ENCODE results near the gene ERGIC2. TPM values are rescaled to one million over a fixed set of nuclear protein-coding genes. Genes with fewer than 3 reads are reported as not detected.

ERGIC2 gene
- total and polyA plus RNA-seq, 2 of the 13 experiments (the other 11 are each of a cell fraction or from before 2014, with no cell fraction given) = 32.6 to 73.5 TPM

DNA sequence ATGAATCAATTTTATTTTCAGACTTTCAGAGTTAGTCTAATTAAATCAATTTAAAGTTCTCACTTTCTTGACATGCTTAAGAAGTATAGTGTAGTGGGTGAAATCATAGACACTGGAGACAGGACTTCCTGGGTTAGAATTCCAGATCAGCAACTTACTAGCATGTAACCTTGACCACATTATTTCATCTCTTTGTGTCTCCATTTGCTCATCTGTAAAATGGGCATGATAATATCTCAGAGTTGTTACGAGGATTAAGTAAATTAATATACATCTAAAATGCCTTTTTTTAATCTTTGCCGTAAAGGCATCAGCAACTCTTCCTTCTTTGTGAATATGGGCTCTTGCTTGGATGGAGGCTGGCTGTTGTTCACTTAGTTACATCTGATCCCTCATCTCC is 1.3 kb upstream of the ERGIC2 start:
- POLR2A ChIA-PET = no interaction called here
- intact Hi-C loops (cut with micrococcal nuclease; ENCODE audit: unreplicated experiment) = no loop called here
- peak overlapping the region; percentile 75 for H3K4me2 ChIP-seq (ENCODE audit: low read depth, low read length)
- H3K27ac ChIP-seq (ENCODE audit: extremely low read length, insufficient read depth, low read length) = no peak overlapping the region
- FAIRE-seq (no peak), DNase-seq (ENCODE audit: low spot score) (no peak), ATAC-seq (no peak)
- H4K20me1 ChIP-seq (ENCODE audit: insufficient read depth, low read length) = no peaks in the 10 kb centered on the region
- TF ChIP-seq ZMYM3 (CRISPR knock-in tag; IDR thresholded peaks at IDR 0.05) (peak; percentile 27; the same call in 1 of the 2 replicates), RCOR2 (CRISPR knock-in tag; IDR thresholded peaks at IDR 0.05) (0 out of 2 replicates have a peak, but pooled peaks have one; percentile 66), KDM3A (CRISPR knock-in tag; IDR thresholded peaks at IDR 0.05; ENCODE audit: low read depth) (no peak), ONECUT2 (CRISPR knock-in tag; IDR thresholded peaks at IDR 0.05) (no peak), KDM1A (CRISPR knock-in tag; IDR thresholded peaks at IDR 0.05) (0 out of 2 replicates have a peak, but pooled peaks have one; percentile 58), MIER2 (CRISPR knock-in tag; IDR thresholded peaks at IDR 0.05) (no peak), ZFY (CRISPR knock-in tag; IDR thresholded peaks at IDR 0.05) (no peak), MED8 (CRISPR knock-in tag; IDR thresholded peaks at IDR 0.05; ENCODE audit: insufficient replicate concordance) (no peak), ZNF567 (CRISPR knock-in tag; IDR thresholded peaks at IDR 0.05; ENCODE audit: borderline replicate concordance) (no peak), ZNF629 (CRISPR knock-in tag; conservative IDR thresholded peaks at IDR 0.05) (peak; percentile 93), ZBTB42 (CRISPR knock-in tag; IDR thresholded peaks at IDR 0.05) (no peak), ZNF280D (CRISPR knock-in tag; IDR thresholded peaks at IDR 0.05) (no peak), MBD4 (IDR thresholded peaks at IDR 0.05; ENCODE audit: borderline replicate concordance, low read length) (no peak), NONO (IDR thresholded peaks at IDR 0.05) (no peak), NONO (CRISPR knock-in tag; conservative IDR thresholded peaks at IDR 0.05) (no peak)
- TF ChIP-seq, protein P1, sequence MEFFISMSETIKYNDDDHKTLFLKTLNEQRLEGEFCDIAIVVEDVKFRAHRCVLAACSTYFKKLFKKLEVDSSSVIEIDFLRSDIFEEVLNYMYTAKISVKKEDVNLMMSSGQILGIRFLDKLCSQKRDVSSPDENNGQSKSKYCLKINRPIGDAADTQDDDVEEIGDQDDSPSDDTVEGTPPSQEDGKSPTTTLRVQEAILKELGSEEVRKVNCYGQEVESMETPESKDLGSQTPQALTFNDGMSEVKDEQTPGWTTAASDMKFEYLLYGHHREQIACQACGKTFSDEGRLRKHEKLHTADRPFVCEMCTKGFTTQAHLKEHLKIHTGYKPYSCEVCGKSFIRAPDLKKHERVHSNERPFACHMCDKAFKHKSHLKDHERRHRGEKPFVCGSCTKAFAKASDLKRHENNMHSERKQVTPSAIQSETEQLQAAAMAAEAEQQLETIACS (CRISPR knock-in tag; IDR thresholded peaks at IDR 0.05) = no peak
- TF ChIP-seq, protein P2, sequence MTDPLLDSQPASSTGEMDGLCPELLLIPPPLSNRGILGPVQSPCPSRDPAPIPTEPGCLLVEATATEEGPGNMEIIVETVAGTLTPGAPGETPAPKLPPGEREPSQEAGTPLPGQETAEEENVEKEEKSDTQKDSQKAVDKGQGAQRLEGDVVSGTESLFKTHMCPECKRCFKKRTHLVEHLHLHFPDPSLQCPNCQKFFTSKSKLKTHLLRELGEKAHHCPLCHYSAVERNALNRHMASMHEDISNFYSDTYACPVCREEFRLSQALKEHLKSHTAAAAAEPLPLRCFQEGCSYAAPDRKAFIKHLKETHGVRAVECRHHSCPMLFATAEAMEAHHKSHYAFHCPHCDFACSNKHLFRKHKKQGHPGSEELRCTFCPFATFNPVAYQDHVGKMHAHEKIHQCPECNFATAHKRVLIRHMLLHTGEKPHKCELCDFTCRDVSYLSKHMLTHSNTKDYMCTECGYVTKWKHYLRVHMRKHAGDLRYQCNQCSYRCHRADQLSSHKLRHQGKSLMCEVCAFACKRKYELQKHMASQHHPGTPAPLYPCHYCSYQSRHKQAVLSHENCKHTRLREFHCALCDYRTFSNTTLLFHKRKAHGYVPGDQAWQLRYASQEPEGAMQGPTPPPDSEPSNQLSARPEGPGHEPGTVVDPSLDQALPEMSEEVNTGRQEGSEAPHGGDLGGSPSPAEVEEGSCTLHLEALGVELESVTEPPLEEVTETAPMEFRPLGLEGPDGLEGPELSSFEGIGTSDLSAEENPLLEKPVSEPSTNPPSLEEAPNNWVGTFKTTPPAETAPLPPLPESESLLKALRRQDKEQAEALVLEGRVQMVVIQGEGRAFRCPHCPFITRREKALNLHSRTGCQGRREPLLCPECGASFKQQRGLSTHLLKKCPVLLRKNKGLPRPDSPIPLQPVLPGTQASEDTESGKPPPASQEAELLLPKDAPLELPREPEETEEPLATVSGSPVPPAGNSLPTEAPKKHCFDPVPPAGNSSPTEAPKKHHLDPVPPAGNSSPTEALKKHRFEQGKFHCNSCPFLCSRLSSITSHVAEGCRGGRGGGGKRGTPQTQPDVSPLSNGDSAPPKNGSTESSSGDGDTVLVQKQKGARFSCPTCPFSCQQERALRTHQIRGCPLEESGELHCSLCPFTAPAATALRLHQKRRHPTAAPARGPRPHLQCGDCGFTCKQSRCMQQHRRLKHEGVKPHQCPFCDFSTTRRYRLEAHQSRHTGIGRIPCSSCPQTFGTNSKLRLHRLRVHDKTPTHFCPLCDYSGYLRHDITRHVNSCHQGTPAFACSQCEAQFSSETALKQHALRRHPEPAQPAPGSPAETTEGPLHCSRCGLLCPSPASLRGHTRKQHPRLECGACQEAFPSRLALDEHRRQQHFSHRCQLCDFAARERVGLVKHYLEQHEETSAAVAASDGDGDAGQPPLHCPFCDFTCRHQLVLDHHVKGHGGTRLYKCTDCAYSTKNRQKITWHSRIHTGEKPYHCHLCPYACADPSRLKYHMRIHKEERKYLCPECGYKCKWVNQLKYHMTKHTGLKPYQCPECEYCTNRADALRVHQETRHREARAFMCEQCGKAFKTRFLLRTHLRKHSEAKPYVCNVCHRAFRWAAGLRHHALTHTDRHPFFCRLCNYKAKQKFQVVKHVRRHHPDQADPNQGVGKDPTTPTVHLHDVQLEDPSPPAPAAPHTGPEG (CRISPR knock-in tag; IDR thresholded peaks at IDR 0.05) = no peak
- no peak overlapping the region for H2AFZ ChIP-seq (ENCODE audit: low read length)
- no peaks in the 10 kb centered on the region; a peak in 2 of 5 replicates for H3K27me3 ChIP-seq (ENCODE audit: control insufficient read depth in 1 of 2, insufficient read depth in 2 of 2, low read length in 2 of 2)
- in situ Hi-C loops (cut with HindIII; ENCODE audit: extremely low pct_ligation_motif_present, low pct_unique_long_range_greater_than_20kb) = no loop called here
- H3K36me3 ChIP-seq (replicated peaks in 1 of 2; ENCODE audit: control insufficient read depth in 1 of 2, insufficient read depth in 2 of 2, low read length in 2 of 2) = 0 out of 5 replicates have a peak, but pooled peaks cover 0 to 8% of the 10 kb centered on the region in 2 experiments
- BruUV-seq (replicated peaks) = no TSS peak
- CTCF ChIA-PET (ENCODE audit: low intra/inter-chr PET ratio, low total read pairs) = no interaction called here
- peaks cover 22% of the 10 kb centered on the region for H3K4me1 ChIP-seq (ENCODE audit: insufficient read depth, low read length)
- no peaks in the 10 kb centered on the region for H3K9me3 ChIP-seq (ENCODE audit: low read length)
- H3K4me3 ChIP-seq (replicated peaks in 1 of 3; ENCODE audit: insufficient read depth in 1 of 3, low read depth in 2 of 3, low read length in 3 of 3) = peak overlapping the region in 2 of 3 experiments; percentile 86 to 96; a peak in 2 of 6 replicates
- H3K9ac ChIP-seq (ENCODE audit: insufficient read depth, low read depth, low read length) = peak overlapping the region; percentile 95; the same call in 1 of the 2 replicates
- H3K79me2 ChIP-seq (ENCODE audit: insufficient read depth, low read length) = peaks cover 37% of the 10 kb centered on the region
- 88% methylated on average over 2 of the region's 2 CpGs for WGBS (ENCODE audit: low lambda C conversion rate)

All from HepG2 (cell line).